GM19043 (cell line): Measurements from ENCODE around the gene RPL13.

Source experiments
- ATAC-seq: cut with Tn5 transposase; IDR thresholded peaks from one replicate; pipeline ENCODE4 v1.9.1; 2021; ENCODE audit warnings: low read depth; ENCODE audit not compliant: unreplicated experiment

The RPL13 gene

DNA sequence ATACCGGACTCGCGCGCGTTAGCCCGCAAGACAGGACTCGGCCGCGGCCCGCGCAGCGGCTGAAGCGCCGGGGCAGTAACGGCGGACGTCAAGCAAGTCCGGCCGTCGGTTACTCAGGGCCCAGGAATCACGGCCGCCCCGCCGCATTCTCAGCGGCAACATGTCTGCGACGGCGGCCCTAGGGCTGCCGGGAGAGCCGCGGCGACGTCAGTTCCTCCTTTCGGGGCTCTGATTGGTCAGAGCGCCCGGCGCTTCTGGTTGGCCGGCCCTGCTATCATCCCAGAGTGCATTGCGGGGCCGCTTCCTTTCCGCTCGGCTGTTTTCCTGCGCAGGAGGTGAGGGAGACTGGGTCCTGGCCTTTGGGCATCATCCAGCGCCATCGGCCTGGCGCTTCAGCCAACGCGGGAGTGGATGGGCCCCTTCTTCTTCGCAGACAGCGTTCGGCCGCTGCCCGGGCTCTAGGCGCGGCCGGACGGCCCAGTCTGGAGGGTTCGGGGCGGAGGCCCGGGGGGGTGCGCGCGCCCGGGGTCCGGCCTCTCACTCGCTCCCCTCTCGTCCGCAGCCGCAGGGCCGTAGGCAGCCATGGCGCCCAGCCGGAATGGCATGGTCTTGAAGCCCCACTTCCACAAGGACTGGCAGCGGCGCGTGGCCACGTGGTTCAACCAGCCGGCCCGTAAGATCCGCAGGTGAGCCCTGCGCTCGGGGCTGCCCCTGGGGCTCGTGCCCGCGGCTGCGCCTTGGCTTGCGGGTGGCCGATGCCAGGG, at the start of gene RPL13:
TSS of gene RPL13 (plus strand) at position 305 of the 764 bp plus-strand sequence. CDS start at position 583, 278 bp downstream.
- peak; percentile 88 for ATAC-seq

DNA sequence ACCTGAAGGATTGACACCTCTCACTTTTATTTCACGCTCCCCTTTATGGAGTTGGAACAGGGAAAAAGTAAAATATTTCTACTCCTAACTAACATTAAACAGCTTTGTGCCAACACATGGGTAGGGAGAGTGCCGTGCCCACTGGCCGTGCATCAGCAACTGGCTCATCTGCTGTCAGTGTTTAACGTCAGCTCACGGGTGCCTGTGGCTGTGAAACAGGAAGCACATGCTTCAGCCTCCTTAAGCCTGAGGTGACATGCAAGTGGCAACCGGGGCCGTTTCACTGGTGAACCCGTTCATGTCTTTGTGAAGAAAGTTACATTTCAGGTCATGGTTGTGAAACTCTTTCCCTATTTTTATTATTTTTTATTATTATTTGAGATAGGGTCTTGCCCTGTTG, 49.1 kb upstream of the RPL13 start:
- ATAC-seq: no peak

DNA sequence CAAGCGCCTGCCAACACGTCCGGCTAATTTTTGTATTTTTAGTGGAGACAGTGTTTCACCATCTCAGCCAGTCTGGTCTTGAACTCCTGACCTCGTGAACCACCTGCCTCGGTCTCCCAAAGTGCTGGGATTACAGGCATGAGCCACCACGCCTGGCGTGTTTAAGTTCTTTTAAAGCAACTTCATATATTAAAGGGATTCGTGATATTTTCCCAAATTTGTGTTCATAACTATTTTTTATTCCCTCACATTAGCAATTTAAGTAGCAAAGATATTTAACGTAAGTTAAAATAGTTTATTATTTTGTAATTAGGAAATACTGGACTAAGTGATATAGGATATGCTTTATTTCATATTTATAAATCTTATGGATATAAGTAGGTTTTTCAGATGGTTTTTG, 48.0 kb upstream of the RPL13 start:
- ATAC-seq: no peak

DNA sequence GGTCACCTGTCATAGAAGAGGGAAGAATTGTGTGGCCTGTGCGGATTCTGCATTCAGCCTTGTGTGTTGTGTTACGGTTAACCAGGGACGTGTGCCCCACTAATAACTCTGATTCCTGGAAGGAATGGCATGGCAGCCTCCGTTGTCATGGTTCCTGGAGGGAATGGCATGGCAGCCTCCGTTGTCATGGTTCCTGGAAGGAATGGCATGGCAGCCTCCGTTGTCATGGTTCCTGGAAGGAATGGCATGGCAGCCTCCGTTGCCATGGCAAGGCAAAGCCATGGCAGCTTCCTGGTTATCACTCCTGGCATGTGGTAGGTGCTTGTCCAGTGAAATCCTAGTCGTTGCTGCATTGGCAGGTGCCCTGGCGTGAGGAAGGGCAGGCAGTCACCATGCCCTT, 43.4 kb upstream of the RPL13 start:
- ATAC-seq: no peak

DNA sequence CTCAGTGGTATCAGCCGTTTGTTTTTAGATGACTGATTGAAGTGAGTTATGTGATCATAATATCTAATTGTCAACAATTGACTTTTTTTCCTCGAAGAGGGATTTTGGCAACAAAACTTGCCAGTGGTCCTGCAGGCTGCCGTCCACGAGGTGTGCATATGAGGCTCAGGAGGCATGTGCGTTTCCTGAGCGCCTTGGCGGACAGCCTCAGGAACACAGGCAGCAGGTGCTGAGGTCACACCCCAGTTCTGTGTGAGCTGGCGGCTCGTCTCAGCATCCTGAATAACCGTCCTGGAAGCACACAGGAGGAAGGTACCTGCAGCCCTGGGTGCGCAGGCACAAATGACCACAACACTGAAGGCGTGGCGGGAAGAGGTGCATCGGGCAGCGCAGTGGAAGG, 40.6 kb upstream of the RPL13 start:
- ATAC-seq: no peak

DNA sequence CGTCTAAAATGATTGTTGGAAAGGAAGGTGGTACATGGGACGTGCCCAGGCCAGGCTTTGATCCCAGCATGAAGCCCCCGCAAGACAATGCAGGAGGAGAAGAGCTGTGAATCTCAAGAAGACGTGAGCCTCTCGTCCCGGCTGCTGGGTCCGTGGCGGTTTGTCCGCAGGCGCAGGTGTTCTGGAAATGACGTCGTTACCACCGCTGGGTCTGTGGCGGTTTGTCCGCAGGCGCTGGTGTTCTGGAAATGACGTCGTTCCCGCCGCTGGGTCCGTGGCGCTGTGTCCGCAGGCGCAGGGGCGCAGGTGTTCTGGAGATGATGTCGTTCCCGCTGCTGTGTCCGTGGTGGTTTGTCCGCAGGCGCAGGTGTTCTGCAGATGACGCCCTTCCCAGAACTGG, 38.2 kb upstream of the RPL13 start:
- no peak for ATAC-seq

DNA sequence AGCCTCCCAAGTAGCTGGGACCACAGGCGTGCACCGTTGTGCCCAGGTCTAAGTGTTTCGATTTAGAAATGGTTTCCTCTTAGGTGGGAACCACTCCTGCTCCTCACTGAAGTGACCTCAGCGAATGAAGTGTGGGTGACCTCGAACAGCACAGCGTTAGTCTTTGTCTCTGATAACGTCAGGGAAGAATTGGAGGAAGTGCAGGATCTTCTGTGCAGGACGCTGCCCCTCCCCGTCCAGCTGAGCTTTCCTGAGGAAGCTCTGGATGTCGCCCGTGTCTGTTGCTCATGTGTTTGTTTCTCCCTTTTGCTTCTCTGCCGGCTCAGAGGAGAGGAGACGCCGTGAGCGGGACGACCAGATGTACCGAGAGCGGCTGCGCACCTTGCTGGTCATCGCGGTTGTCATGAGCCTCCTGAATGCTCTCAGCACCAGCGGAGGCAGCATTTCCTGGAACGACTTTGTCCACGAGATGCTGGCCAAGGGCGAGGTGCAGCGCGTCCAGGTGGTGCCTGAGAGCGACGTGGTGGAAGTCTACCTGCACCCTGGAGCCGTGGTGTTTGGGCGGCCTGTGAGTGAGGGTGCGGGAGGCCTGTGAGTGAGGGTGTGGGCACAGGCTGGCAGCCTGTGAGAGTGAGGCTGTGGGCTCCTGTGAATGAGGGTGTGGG, 36.7 kb upstream of the RPL13 start:
- no peak for ATAC-seq

DNA sequence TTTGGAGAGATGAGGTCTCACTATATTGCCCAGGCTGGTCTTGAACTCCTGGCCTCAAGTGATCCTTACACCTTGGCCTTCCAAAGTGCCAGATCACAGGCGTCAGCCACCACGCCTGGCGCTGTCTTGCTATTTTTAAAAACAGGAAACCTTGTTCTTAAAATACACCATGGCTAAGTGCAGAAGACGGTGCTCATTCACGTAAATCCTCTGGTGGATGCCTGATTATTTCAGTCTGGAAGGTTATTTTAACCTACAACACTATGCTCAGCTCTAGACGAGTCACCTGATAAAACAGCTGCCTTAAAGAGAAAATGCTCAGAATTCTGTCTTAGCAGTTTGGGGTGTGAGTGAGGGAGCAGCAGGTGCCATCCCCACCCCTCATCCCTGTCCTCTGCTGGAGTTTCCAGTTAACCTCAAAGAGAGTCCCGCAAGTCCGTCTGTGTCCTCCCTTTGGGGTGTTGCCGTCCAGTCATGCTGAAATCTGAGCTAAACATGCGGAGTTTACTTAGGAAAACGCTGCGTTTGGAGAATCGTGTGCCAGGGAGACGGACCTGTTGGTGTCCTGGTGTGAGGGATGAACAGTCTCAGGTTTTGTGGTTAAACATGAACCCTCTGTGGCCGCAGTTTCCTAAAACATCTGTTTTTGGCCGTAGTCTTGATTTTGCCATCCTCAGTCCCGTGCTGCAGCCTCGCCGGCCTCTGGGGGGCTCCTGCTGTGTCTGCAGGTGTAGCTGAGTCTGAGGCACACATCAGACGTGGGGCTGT, 35.2 kb upstream of the RPL13 start:
- ATAC-seq: no peak

DNA sequence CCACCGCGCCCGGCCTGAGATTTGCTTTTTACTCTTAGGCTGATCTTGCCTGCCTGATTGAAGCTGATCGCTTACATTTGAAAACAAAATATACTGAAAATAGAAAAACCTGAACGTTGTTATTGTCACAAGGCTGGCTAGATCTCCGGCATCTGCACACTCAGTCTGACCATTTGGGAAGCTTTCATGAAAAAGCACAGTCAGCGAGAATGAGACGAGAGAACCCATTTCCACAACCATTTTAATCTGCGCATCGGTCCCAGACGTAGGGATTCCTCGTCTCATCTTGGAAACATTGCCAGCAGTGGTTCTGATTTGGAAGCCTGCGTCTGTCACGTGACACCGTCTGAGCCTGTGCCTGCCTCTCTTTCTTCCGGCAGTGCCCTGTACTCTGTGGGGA, 31.4 kb upstream of the RPL13 start:
- no peak for ATAC-seq

DNA sequence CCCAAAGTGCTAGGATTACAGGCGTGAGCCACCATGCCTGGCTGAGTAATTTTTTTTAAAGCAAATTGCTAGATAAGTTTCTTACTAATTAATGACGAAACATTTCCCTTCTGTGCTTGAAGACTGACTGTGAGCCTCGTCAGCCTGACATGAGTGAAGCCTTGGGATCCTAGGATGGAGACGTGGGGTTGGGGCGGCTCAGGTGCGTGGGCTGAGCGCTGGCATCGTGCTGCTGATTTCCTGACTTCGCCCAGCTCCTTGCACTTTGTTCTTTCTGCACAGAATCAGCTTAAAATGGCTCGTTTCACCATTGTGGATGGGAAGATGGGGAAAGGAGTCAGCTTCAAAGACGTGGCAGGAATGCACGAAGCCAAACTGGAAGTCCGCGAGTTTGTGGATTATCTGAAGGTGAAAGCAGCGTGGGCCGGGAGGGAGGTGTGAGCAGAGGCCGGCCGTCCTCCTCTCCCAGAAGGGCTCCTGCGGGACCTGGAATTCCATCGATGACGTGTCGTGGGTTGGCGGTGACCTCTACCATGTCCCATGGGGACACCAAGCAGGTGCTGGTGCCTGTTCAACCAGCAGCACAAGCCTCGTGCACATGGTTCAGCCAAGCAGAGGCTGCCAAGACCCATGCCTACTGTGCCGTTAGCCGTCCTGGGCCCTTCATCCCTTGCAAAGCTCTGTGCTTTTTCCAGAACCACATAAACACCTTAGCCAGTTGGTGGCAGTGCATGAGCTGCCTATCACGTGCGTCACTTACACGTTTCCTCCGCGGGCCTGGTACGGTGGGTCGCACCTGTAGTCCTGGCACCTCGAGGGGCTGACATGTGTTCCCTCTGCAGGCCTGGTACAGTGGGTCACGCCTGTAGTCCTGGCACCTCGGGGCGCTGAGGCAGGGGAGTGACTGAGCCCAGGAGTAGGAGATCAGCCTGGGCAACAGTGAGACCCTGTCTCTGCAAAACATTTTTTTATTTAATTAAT, 29.8 kb upstream of the RPL13 start:
- no peak for ATAC-seq

DNA sequence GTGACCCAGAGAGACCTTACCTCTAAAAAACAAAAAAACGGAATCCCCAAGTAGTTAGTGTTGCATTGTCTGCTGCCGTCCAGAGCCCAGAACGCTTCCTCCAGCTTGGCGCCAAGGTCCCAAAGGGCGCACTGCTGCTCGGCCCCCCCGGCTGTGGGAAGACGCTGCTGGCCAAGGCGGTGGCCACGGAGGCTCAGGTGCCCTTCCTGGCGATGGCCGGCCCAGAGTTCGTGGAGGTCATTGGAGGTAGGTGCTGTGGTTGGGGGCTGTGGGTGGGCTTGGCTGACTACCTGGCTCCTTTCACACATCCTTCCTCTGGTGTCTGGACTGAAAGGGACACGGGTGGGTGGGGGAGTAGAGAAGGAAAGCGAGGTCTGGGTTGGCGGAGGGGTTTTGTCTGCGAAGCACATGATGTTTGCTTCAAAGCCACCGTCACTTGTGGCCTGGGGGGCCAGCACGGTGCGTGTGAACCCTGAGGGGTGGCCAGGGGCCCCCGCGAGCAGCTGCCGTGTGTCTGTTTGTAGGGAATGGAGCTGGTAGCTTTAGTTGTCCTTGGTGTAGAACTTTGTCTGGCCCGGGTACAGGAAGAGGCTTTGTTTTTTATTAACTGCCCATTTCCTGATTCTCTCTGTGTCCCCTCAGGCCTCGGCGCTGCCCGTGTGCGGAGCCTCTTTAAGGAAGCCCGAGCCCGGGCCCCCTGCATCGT, 28.5 kb upstream of the RPL13 start:
- ATAC-seq: no peak

DNA sequence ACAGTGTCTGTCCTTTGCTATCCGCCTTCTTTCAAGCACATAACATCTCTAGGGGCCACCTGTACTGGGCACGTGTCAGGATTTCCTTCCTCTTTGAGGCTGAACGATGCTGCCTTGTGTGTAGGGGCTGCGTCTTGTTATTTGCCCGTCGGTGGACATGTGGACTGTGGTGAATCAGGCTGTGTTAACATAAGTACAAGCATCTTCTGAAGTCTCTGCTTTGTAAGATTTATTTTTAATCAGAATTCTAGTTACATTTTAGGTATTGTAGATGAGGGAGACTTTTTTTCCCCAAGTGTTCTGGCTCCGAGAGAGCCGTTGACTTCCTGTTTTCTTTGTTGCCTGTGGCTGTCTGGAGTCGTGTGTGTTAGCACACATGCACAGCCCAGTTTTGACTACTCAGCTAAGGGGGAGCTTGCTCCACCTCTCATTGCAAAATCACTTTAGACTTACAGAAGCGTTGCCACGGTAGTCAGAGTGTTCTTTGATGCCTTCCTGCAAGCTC, 26.2 kb upstream of the RPL13 start:
- ATAC-seq: no peak

DNA sequence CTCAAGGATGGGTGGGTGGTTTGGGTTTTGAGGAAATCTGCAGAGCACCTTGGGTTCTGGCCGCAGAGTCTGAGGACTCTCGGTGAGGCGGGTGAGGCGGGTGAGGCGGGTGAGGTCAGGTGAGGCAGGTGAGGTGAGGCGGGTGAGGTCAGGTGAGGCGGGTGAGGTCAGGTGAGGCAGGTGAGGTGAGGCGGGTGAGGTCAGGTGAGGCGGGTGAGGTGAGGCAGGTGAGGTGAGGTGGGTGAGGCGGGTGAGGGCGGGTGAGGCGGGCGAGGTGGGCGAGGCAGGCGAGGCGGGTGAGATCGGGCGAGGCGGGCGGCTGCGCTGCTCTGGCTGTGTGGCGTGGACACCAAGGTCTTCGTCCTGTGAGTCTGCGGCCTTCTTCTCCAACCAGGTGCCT, 24.1 kb upstream of the RPL13 start:
- ATAC-seq: no peak

DNA sequence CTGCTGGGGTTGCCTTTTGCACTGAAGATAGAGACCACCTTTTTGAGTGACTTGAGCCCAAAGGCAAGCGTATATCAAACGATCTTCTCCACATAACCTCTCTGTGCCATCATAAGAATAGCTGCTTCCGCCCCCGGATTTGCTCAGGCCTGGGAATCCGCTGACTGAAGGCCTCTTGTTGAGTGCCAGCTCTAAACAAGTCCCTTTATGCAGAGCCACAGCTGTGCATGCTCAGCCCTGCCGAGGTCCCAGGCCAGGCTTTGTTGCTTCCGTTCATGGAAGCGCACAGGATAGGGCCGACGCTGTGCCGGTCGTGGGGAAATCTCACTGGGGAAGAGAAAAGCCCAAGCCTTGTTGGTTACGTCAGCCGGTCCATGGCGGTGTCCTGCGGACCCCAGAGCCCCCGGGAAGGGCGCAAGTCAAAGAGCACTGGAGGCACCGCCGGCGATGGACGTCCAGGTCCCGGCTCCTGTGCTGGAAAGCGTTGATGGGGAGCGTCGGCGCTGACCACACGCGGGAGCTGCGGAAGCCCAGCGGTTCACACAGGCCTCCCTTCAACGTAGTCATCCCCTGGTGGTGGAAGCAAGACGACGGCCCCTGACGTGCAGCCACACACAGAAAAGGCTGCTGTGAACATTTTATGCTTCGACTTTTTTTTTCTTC, 23.5 kb upstream of the RPL13 start:
- ATAC-seq: no peak

DNA sequence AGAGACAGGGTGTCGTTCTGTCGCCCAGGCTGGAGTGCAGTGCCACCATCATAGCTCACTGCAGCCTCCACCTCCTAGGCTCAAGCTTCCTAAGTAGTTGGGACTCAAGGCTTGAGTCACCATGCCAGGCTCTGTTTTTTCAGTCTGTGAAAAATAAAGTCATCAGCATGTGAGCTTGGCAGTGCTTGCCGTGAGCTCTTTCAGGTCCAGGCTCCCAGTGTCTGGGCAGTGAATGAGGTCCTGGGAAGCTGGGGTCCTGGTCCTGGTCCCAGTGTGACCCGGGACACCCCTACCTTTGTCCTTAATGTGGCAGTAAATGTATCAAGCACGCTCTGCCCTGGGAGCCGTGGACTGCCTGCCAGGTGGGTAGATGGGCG, 22.9 kb upstream of the RPL13 start:
- no peak for ATAC-seq

DNA sequence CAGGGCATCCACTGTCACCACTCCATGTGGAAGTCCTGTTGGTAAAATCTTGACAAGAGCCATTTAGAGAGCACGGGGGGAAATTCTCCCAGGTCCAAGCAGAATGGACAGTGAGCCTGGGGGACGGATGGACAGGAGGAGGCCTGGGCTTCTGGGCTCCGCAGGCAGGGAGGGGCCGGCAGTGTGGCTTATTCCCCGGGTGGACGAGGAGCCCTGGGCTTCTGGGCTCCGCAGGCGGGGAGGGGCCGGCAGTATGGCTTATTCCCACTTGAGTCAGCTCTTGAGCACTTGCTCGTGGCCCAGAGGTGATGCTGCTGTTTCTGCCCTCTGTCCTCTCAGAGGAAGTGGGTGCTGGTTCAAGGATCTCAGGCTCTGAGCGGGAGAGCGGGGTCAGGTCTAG, 22.2 kb upstream of the RPL13 start:
- no peak for ATAC-seq

DNA sequence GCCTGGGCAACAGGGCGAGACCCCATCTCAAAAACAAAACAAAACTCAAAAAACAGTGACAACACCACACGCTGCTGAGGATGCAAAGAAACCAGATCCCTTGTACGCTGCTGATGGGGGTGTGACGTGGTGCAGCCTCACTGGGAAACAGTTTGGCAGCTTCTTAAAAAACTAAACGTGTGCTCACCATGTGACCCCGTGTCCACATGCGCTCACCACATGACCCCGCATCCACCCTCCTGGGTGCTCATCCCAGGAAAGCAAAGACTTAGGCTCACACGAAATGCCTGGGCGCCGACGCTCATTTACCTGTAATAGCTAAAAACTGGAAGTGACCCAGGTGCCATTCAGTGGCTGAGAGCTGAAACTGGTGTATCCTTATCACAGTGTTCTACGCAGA, 19.9 kb upstream of the RPL13 start:
- no peak for ATAC-seq

DNA sequence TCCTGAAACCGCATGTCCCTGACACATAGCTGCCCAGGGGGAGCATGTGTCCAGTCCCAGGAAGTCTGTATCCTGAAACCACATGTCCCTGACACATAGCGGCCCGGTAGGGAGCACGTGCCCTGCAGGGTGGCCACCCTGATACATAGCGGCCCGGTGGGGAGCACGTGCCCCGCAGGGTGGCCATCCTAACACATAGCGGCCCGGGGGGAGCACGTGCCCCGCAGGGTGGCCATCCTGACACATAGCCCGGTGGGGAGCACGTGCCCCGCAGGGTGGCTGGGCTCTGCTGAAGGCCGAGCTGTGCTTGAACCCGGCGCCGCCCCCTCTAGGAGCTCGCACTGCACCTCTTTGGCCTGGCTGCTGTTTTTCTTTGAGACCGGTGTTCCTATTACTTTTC, 18.7 kb upstream of the RPL13 start:
- ATAC-seq: no peak

DNA sequence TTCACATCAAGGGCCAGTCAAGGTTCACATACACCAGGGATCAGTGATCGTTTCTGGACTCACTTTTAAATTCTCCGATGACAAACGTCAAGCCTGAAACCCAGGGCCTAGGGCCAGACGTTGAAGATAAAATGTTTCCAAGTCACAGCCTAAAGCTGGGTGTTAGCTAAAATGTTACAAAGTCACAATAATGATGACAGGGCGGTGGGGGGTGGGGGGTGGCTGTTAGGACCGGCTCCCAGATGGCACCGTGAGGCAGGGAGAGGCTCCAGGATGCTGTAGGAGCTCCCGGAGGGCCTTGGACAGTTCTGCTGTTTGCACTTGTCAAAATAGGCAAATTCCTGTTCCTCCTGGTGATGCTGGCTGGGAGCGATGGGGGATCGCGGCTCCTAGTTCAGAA, 16.4 kb upstream of the RPL13 start:
- no peak for ATAC-seq
